Fibroblast of lung (primary cell): ENCODE measurements around the gene FHIP2A. TPM values are rescaled to one million over a fixed set of nuclear protein-coding genes. Genes with fewer than 3 reads are reported as not detected.

Experiments
- DNase-seq, 2 donors: peaks; one replicate each; pipeline versions ENCODE4 v3.0.0 to v3.0.0-alpha.2; 2010; ENCODE audit warnings: low read depth in 2 of 2
- H2AFZ ChIP-seq: 2 replicates; pipeline ENCODE4 v1.5.1; 2012; ENCODE audit warnings: low read length, control low read depth, inconsistent platforms
- H3K27ac ChIP-seq: 2 replicates; pipeline ENCODE4 v1.5.1; 2011; ENCODE audit warnings: low read length, control low read depth; ENCODE audit not compliant: insufficient read depth
- H3K27me3 ChIP-seq: 2 replicates; pipeline ENCODE4 v1.5.1; 2011; ENCODE audit warnings: mild to moderate bottlenecking, low read length; ENCODE audit not compliant: control insufficient read depth, insufficient read depth
- H3K36me3 ChIP-seq: 2 replicates; pipeline ENCODE4 v1.5.1; 2011; ENCODE audit warnings: low read length; ENCODE audit not compliant: control insufficient read depth, insufficient read depth
- H3K4me1 ChIP-seq: 2 replicates; pipeline ENCODE4 v1.5.1; 2011; ENCODE audit warnings: low read length; ENCODE audit not compliant: control insufficient read depth, insufficient read depth; ENCODE audit errors: extremely low read depth
- H3K4me2 ChIP-seq: 2 replicates; pipeline ENCODE4 v1.5.1; 2011; ENCODE audit warnings: low read length, control low read depth; ENCODE audit not compliant: insufficient read depth; ENCODE audit errors: extremely low read depth
- H3K4me3 ChIP-seq, 4 experiments: fragments of 200-600 bp in 1 of 4; sonication (generic) in 1 of 4; replicated peaks in 1 of 4; 2 replicates each; pipeline ENCODE4 v1.5.1; 2011 to 2016; ENCODE audit warnings: low read length in 4 of 4, low read depth in 3 of 4, mild to moderate bottlenecking in 3 of 4, control low read depth in 2 of 4, inconsistent platforms in 1 of 4, mixed read lengths in 1 of 4; ENCODE audit not compliant: insufficient read depth in 1 of 4; ENCODE audit errors: control extremely low read depth in 1 of 4
- H3K79me2 ChIP-seq: 2 replicates; pipeline ENCODE4 v1.5.1; 2012; ENCODE audit warnings: mild to moderate bottlenecking, low read length, inconsistent platforms; ENCODE audit not compliant: control insufficient read depth, insufficient read depth
- H3K9ac ChIP-seq: 2 replicates; pipeline ENCODE4 v1.5.1; 2011; ENCODE audit warnings: mild to moderate bottlenecking, low read length, control low read depth; ENCODE audit not compliant: insufficient read depth
- H3K9me3 ChIP-seq: 2 replicates; pipeline ENCODE4 v1.5.1; 2012; ENCODE audit warnings: low read depth, low read length; ENCODE audit not compliant: control insufficient read depth, insufficient read depth
- H4K20me1 ChIP-seq: 2 replicates; pipeline ENCODE4 v1.5.1; 2011; ENCODE audit warnings: low read length; ENCODE audit not compliant: control insufficient read depth, insufficient read depth; ENCODE audit errors: extremely low read depth
- CTCF ChIP-seq, 2 donors: IDR thresholded peaks in 1 of 2; conservative IDR thresholded peaks in 1 of 2; 1 replicate in 1 of 2; 2 replicates in 1 of 2; pipeline ENCODE4 v1.5.1; 2011 to 2012; ENCODE audit warnings: low read length in 2 of 2, control low read depth in 1 of 2, inconsistent platforms in 1 of 2, low read depth in 1 of 2, mild to moderate bottlenecking in 1 of 2
- EZH2 ChIP-seq: IDR thresholded peaks from 2 replicates; pipeline ENCODE4 v1.5.1; 2012; ENCODE audit warnings: low read length, control low read depth, mild to moderate bottlenecking; ENCODE audit errors: missing control alignments
- polyA plus RNA-seq, 2 donors: library from polyadenylated mRNA; depleted of rRNA in 1 of 2; stranded (reverse) in 1 of 2; unstranded in 1 of 2; fragments of >200 nt; gene quantifications; 2 replicates each; pipeline ENCODE4 v1.2.1, GENCODE V29; 2011 to 2012; ENCODE audit warnings: missing spikeins in 1 of 2
- total RNA-seq: library from RNA; depleted of rRNA; stranded (reverse); fragments of >200 nt; gene quantifications from 2 replicates; pipeline ENCODE4 v1.2.1, GENCODE V29; 2014

The FHIP2A gene
- total and polyA plus RNA-seq, 2 donors (not counting 1 experiment from before 2014, with no cell fraction given) = 26.1 to 26.6 TPM

- H3K27me3 ChIP-seq = no peaks in the 10 kb centered on the region
- no peaks in the 10 kb centered on the region for H3K9me3 ChIP-seq
- no peak for TF ChIP-seq CTCF (conservative IDR thresholded peaks at IDR 0.05 in 1 of 2, IDR thresholded peaks at IDR 0.05 in 1 of 2; ENCODE audit: low read depth in 1 of 2, low read length in 2 of 2)
- TF ChIP-seq EZH2 = no peak
- peaks cover 4% of the 10 kb centered on the region for H3K36me3 ChIP-seq
- H3K27ac ChIP-seq = no peak overlapping the region
- DNase-seq = no peak
- no peaks in the 10 kb centered on the region for H3K79me2 ChIP-seq
- H4K20me1 ChIP-seq = no peaks in the 10 kb centered on the region
- H3K4me2 ChIP-seq = no peak overlapping the region
- H3K4me3 ChIP-seq = no peak overlapping the region
- no peak overlapping the region for H2AFZ ChIP-seq
- peaks cover 14% of the 10 kb centered on the region for H3K4me1 ChIP-seq
- no peak overlapping the region for H3K9ac ChIP-seq
Observed at GRCh38 chr10:114867365-114867764, 45.8 kb downstream of the FHIP2A start.

GRCh38 chr10:114868870-114869519 lies 47.4 kb downstream of the FHIP2A start:
- Histone ChIP-seq H2AFZ (no peak overlapping the region), H3K27me3 (no peaks in the 10 kb centered on the region), H3K36me3 (peaks cover 2% of the 10 kb centered on the region), H3K4me1 (peaks cover 14% of the 10 kb centered on the region), H3K79me2 (no peaks in the 10 kb centered on the region), H3K9ac (no peak overlapping the region), H3K4me3 (no peak overlapping the region), H4K20me1 (no peaks in the 10 kb centered on the region), H3K4me2 (peak overlapping the region; percentile 68), H3K9me3 (no peaks in the 10 kb centered on the region), H3K27ac (peak overlapping the region; percentile 75)
- peak; percentile 18 to 67 for DNase-seq
- no peak for TF ChIP-seq CTCF (conservative IDR thresholded peaks at IDR 0.05 in 1 of 2, IDR thresholded peaks at IDR 0.05 in 1 of 2; ENCODE audit: low read depth in 1 of 2, low read length in 2 of 2)
- TF ChIP-seq EZH2 = no peak

- H3K79me2 ChIP-seq = no peaks in the 10 kb centered on the region
- DNase-seq = peak; percentile 88 to 91
- TF ChIP-seq EZH2 = no peak
- TF ChIP-seq CTCF (conservative IDR thresholded peaks at IDR 0.05 in 1 of 2, IDR thresholded peaks at IDR 0.05 in 1 of 2; ENCODE audit: low read depth in 1 of 2, low read length in 2 of 2) = no peak
- no peak overlapping the region for H3K9ac ChIP-seq
- H3K4me3 ChIP-seq = no peak overlapping the region
- H4K20me1 ChIP-seq = no peaks in the 10 kb centered on the region
- peaks cover 14% of the 10 kb centered on the region for H3K4me1 ChIP-seq
- no peaks in the 10 kb centered on the region for H3K9me3 ChIP-seq
- H3K36me3 ChIP-seq = no peaks in the 10 kb centered on the region
- H3K27ac ChIP-seq = peak overlapping the region; percentile 75
- H2AFZ ChIP-seq = no peak overlapping the region
- H3K27me3 ChIP-seq = no peaks in the 10 kb centered on the region
- peak overlapping the region; percentile 68 for H3K4me2 ChIP-seq
Observed at GRCh38 chr10:114869520-114869892, 47.9 kb downstream of the FHIP2A start.
